Heart left ventricle (tissue), 16 donors: Measurements from ENCODE around the gene SHC3. TPM values are rescaled to one million over a fixed set of nuclear protein-coding genes. Genes with fewer than 3 reads are reported as not detected.
A peak's percentile ranks its signal among the peaks of the same experiment; 100 is the strongest.

Experiments
- ATAC-seq, 4 donors: fragments of 200-7000 bp; cut with Tn5 transposase; one replicate each; pipeline ENCODE4 v1.9.1; 2020 to 2022; ENCODE audit warnings: moderate library complexity in 4 of 4, mild to moderate bottlenecking in 3 of 4, moderate number of reproducible peaks in 1 of 4
- DNase-seq, 5 donors: peaks; one replicate each; pipeline ENCODE4 v3.0.0-alpha.2; 2020
- H3K27ac ChIP-seq, 12 donors: fragments of 200-600 bp; sonication (generic) in 4 of 12; one replicate each; pipeline versions ENCODE4 v1.5.0 to v1.8.0; 2016 to 2022; ENCODE audit warnings: mild to moderate bottlenecking in 2 of 12
- H3K27me3 ChIP-seq, 9 donors: fragments of 200-600 bp; sonication (generic) in 2 of 9; one replicate each; pipeline versions ENCODE4 v1.5.1 to v1.8.0; 2016 to 2022; ENCODE audit warnings: mild to moderate bottlenecking in 3 of 9
- H3K36me3 ChIP-seq, 9 donors: fragments of 200-600 bp; sonication (generic) in 2 of 9; one replicate each; pipeline versions ENCODE4 v1.5.0 to v1.8.0; 2018 to 2022; ENCODE audit warnings: mild to moderate bottlenecking in 2 of 9
- H3K4me1 ChIP-seq, 12 donors: fragments of 200-600 bp; sonication (generic) in 4 of 12; one replicate each; pipeline versions ENCODE4 v1.5.0 to v1.8.0; 2016 to 2022; ENCODE audit warnings: mild to moderate bottlenecking in 3 of 12
- H3K4me3 ChIP-seq, 12 donors: fragments of 200-600 bp; sonication (generic) in 4 of 12; one replicate each; pipeline versions ENCODE4 v1.5.0 to v1.8.0; 2017 to 2022; ENCODE audit warnings: mild to moderate bottlenecking in 9 of 12, moderate library complexity in 4 of 12
- H3K9me3 ChIP-seq, 12 donors: fragments of 200-600 bp; sonication (generic) in 4 of 12; one replicate each; pipeline versions ENCODE4 v1.5.0 to v1.8.0; 2016 to 2022; ENCODE audit warnings: mild to moderate bottlenecking in 1 of 12
- POLR2A ChIP-seq, 2 donors: fragments of 450-650 bp; IDR thresholded peaks; one replicate each; pipeline ENCODE4 v1.6.1; 2017; ENCODE audit warnings: antibody characterized with exemption in 2 of 2, mild to moderate bottlenecking in 2 of 2, moderate library complexity in 2 of 2
- WGBS, 4 donors: extraction: QIAGEN DNeasy Blood & Tissue Kit in 2 of 4; methylation state at CpG; one replicate each; pipeline versions ENCODE4 v1.1.5 to v1.1.7; 2013 to 2018; 5-methylcytosine and 5-hydroxymethylcytosine counted together
- intact Hi-C, 10 donors: fragments of 100-400 bp; cut with DNase I; formaldehyde crosslinking; loops; one replicate each; pipeline versions ENCODE4 v1.11.1 to v1.14.2; 2022
- polyA plus RNA-seq, 2 donors: library from polyadenylated mRNA; stranded (reverse); fragments of 200-250 nt; gene quantifications; one replicate each; pipeline ENCODE4 v1.2.3, GENCODE V29; 2013
- total RNA-seq, 9 donors: library from RNA; depleted of rRNA in 2 of 9; stranded (reverse); fragments of >200 nt in 2 of 9; fragmentation: NEBNext Ultra II Directional in 3 of 9; extraction: Animal tissue kit (Norgen Biotek cat#: 25700) in 3 of 9; gene quantifications; one replicate each; pipeline versions ENCODE4 v1.1.0 to v1.2.4, GENCODE V29; 2016 to 2023
- TF ChIP-seq, protein P1 (sequence below), 12 donors: fragments of 200-600 bp; sonication (generic) in 4 of 12; IDR thresholded peaks; one replicate each; pipeline versions ENCODE4 v1.5.0 to v1.8.0; 2018 to 2022; ENCODE audit warnings: antibody characterized with exemption in 12 of 12, mild to moderate bottlenecking in 5 of 12
- donor health status: ischemic (EF 13 %, LVEDD 7.1; RV severe dilation, severe dysfunction).
- donor health status: healthy with polysubstance abuse.
- donor health status: DM: no; HTN: yes; CAD: no.
- donor health status: DM: no; HTN: no; CAD: no.
- donor health status: ischemic (EF 25% LVEDD 6.9; RV normal size, moderate dysfunction).
- donor health status: ischemic (EF 25% LVEDD 5.7; RV mildly dilated, moderate dysfunction).
- donor health status: healthy.
- donor health status: DM: yes; HTN: yes; CAD: no.
- donor health status: ischemic (EF 35%, LVEDD 5.7; RV mildly dilated, moderate dysfunction).
- donor health status: nonischemic (EF 11% LVEDD 7.7; RV severe dilation, severe dysfunction).
- donor health status: DM: yes; HTN: yes; CAD: no.
- donor health status: PGD.
- donor health status: ischemic (EF 29% LVEDD 5.4; RV normal size, mild dysfunction).
- donor health status: nonischemic (EF 23%, LVEDD 6.1; RV moderate dilation, normal function).

Gene SHC3
- total and polyA plus RNA-seq, 11 donors, result 0.20 to 4.3 (median 0.52) TPM

GRCh38 chr9:89179540-89179894 is 899 bp upstream of the SHC3 start:
- intact Hi-C loops, result loop anchor here in 2 of 10 donors (10.0 kb wide), 2 partner anchors 95 to 155 kb away; no protein-coding TSS in a partner anchor
- no peak for TF ChIP-seq POLR2A (IDR thresholded peaks at IDR 0.05)
- TF ChIP-seq, protein P1, sequence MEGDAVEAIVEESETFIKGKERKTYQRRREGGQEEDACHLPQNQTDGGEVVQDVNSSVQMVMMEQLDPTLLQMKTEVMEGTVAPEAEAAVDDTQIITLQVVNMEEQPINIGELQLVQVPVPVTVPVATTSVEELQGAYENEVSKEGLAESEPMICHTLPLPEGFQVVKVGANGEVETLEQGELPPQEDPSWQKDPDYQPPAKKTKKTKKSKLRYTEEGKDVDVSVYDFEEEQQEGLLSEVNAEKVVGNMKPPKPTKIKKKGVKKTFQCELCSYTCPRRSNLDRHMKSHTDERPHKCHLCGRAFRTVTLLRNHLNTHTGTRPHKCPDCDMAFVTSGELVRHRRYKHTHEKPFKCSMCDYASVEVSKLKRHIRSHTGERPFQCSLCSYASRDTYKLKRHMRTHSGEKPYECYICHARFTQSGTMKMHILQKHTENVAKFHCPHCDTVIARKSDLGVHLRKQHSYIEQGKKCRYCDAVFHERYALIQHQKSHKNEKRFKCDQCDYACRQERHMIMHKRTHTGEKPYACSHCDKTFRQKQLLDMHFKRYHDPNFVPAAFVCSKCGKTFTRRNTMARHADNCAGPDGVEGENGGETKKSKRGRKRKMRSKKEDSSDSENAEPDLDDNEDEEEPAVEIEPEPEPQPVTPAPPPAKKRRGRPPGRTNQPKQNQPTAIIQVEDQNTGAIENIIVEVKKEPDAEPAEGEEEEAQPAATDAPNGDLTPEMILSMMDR (IDR thresholded peaks at IDR 0.05), result no peak
- H3K36me3 ChIP-seq, result no peaks in the 10 kb centered on the region
- peak overlapping the region in 11 of 12 donors; percentile 51 to 79 (median 69) for H3K27ac ChIP-seq
- peak overlapping the region; percentile 24 to 62 (median 48) for H3K4me3 ChIP-seq
- peaks cover 5 to 55% (median 31%) of the 10 kb centered on the region in 9 donors for H3K27me3 ChIP-seq
- peaks cover 0 to 39% (median 22%) of the 10 kb centered on the region in 12 donors for H3K4me1 ChIP-seq
- 28 to 52% (median 34%) methylated on average over 3 to 4 of the region's 4 CpGs for WGBS, 4 donors
- peak in 2 of 4 donors; percentile 4 for ATAC-seq
- DNase-seq, result no peak
- no peaks in the 10 kb centered on the region for H3K9me3 ChIP-seq

GRCh38 chr9:89178830-89179539 is 367 bp upstream of the SHC3 start:
- intact Hi-C loops, result loop anchor here in 2 of 10 donors (10.0 kb wide), 2 partner anchors 96 to 154 kb away; no protein-coding TSS in a partner anchor
- TF ChIP-seq POLR2A (IDR thresholded peaks at IDR 0.05), result no peak
- TF ChIP-seq, protein P1 (IDR thresholded peaks at IDR 0.05), result no peak
- WGBS, 4 donors, result 62 to 70% (median 65%) methylated on average over 11 of the region's 11 CpGs

DNA sequence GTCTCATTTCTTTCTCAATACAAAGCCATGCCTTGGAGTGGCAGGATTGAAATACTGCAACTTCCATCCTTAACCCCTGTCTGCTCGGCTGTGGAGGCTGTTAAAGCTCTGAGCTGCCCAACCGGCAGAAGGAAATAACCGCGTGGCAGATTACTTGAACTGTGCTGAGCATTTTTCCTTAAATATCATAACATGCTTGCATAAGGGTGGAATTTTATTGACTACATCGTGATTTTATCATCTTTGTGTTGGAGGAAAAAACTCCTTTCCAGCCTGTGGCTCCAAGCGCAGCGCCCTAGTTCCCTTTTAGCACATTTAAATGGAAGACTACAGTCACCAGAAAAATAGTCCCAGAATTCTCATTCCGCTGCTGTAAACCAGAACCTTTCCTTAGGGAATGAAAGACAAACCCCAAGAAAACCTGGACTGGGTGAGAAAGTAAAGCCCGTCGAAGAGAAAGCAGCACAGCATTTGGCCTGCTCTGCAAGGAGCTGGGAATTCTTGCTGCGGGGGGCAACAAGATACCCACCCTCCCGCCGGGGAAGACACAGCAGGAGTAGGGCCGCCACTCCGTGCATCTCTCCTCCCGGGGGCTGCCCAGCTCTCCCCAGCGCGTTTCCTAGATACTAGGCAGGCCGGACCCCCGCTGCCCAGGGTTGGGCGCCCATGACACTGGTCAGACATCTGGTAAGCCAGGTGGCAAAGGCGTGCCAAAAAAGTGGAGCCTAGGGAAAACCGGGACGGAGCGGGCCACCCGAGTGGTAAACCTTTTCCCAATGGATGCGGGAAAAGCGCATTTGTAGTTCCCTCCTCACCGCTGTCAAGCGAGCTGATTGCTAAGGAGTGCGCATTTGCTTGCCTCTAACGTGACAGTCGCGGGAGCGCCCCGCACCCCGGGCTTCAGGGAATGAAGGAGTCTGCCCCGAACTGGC is 1.3 kb downstream of the SHC3 start:
- ATAC-seq (no peak), DNase-seq (peak in 1 of 5 donors; percentile 65)
- Histone ChIP-seq H3K27ac (no peak overlapping the region), H3K27me3 (peaks cover 5 to 65% (median 36%) of the 10 kb centered on the region in 9 donors), H3K4me1 (peaks cover 0 to 39% (median 22%) of the 10 kb centered on the region in 12 donors), H3K4me3 (peak overlapping the region; percentile 22 to 61 (median 47)), H3K36me3 (no peaks in the 10 kb centered on the region), H3K9me3 (no peaks in the 10 kb centered on the region)
- TF ChIP-seq, protein P1 (IDR thresholded peaks at IDR 0.05), result no peak
- TF ChIP-seq POLR2A (IDR thresholded peaks at IDR 0.05), result no peak
- WGBS, 4 donors, result 6 to 9% (median 7%) methylated on average over 27 to 38 of the region's 38 CpGs
- intact Hi-C loops, result loop anchor here in 2 of 10 donors (10.0 kb wide), 2 partner anchors 98 to 152 kb away; no protein-coding TSS in a partner anchor

More at GRCh38 chr9:89178830-89179539, 367 bp upstream of the SHC3 start:
- Histone ChIP-seq H3K4me3 (peak overlapping the region in 10 of 12 donors; percentile 39 to 62 (median 52)), H3K9me3 (no peaks in the 10 kb centered on the region), H3K36me3 (no peaks in the 10 kb centered on the region), H3K4me1 (peaks cover 0 to 39% (median 22%) of the 10 kb centered on the region in 12 donors), H3K27ac (peak overlapping the region in 2 of 12 donors; percentile 72 to 76), H3K27me3 (peaks cover 5 to 59% (median 35%) of the 10 kb centered on the region in 9 donors)
- no peak for ATAC-seq
- DNase-seq, result no peak
